SK-N-SH (cell line): ENCODE data around the gene RNF19B. TPM values are rescaled to one million over a fixed set of nuclear protein-coding genes. Genes with fewer than 3 reads are reported as not detected.

ENCODE experiments used
- CTCF ChIA-PET: fragments of 300-600, 350-600 bp; formaldehyde crosslinking; extraction: SDS; loops from one replicate; lab custom pipeline; 2021; lab: Yijun Ruan, JAX
- POLR2A ChIA-PET: fragments of 350-600 bp; sonication (Branson Sonifier 250); formaldehyde crosslinking; extraction: SDS; loops from one replicate; lab custom pipeline; 2020; ENCODE audit warnings: antibody characterized with exemption, inconsistent platforms; lab: Yijun Ruan, JAX
- DNase-seq: peaks from one replicate; pipeline ENCODE4 v3.0.0; 2012
- H2AFZ ChIP-seq: fragments of 200-600 bp; sonication (generic); 2 replicates; pipeline ENCODE4 v1.8.1; 2016; ENCODE audit warnings: antibody characterized with exemption, mild to moderate bottlenecking, low read depth
- H3F3A ChIP-seq: fragments of 200-600 bp; sonication (generic); replicated peaks from 2 replicates; pipeline ENCODE3; 2016; ENCODE audit warnings: antibody characterized with exemption, mild to moderate bottlenecking; ENCODE audit not compliant: insufficient read depth
- H3K27ac ChIP-seq, 2 experiments: fragments of 200-500 bp in 1 of 2; fragments of 200-600 bp in 1 of 2; sonication (Bioruptor generic) in 1 of 2; sonication (generic), shearing (Covaris generic) in 1 of 2; 2 replicates each; pipeline versions ENCODE4 v1.5.1 to v1.6.1; 2014 to 2016; ENCODE audit warnings: low read depth in 2 of 2, inconsistent platforms in 1 of 2, low read length in 1 of 2, mild to moderate bottlenecking in 1 of 2, mixed read lengths in 1 of 2
- H3K27me3 ChIP-seq: fragments of 200-600 bp; sonication (generic), shearing (Covaris generic); 2 replicates; pipeline ENCODE4 v1.6.1; 2016; ENCODE audit warnings: mixed run types; ENCODE audit not compliant: insufficient read depth
- H3K36me3 ChIP-seq, 2 experiments: fragments of 200-500 bp in 1 of 2; fragments of 200-600 bp in 1 of 2; sonication (Bioruptor generic) in 1 of 2; sonication (generic) in 1 of 2; replicated peaks in 1 of 2; 2 replicates each; pipeline versions ENCODE3 to v1.5.1; 2014 to 2016; ENCODE audit warnings: low read length in 1 of 2, mild to moderate bottlenecking in 1 of 2; ENCODE audit not compliant: insufficient read depth in 2 of 2, control insufficient read depth in 1 of 2
- H3K4me1 ChIP-seq, 2 experiments: fragments of 200-500 bp in 1 of 2; fragments of 200-600 bp in 1 of 2; sonication (Bioruptor generic) in 1 of 2; sonication (generic), shearing (Covaris generic) in 1 of 2; 2 replicates each; pipeline versions ENCODE4 v1.5.1 to v1.6.1; 2014 to 2016; ENCODE audit warnings: low read depth in 1 of 2, low read length in 1 of 2, mixed run types in 1 of 2; ENCODE audit not compliant: insufficient read depth in 2 of 2, control insufficient read depth in 1 of 2
- H3K4me2 ChIP-seq: fragments of 200-600 bp; sonication (generic), shearing (Covaris generic); 2 replicates; pipeline ENCODE4 v1.6.1; 2017; ENCODE audit warnings: mixed run types
- H3K4me3 ChIP-seq, 2 experiments: fragments of 200-500 bp in 1 of 2; fragments of 200-600 bp in 1 of 2; sonication (Bioruptor generic) in 1 of 2; sonication (generic), shearing (Covaris generic) in 1 of 2; 2 replicates each; pipeline versions ENCODE4 v1.5.1 to v1.8.1; 2014 to 2016; ENCODE audit warnings: low read depth in 2 of 2, inconsistent platforms in 1 of 2, low read length in 1 of 2, mild to moderate bottlenecking in 1 of 2, mixed read lengths in 1 of 2, moderate library complexity in 1 of 2
- H3K79me2 ChIP-seq: fragments of 200-600 bp; sonication (generic); 2 replicates; pipeline ENCODE4 v1.8.1; 2017; ENCODE audit warnings: mild to moderate bottlenecking; ENCODE audit not compliant: insufficient read depth
- H3K9ac ChIP-seq: fragments of 200-600 bp; sonication (generic); 2 replicates; pipeline ENCODE4 v1.6.1; 2017; ENCODE audit warnings: mixed run types
- H3K9me2 ChIP-seq: fragments of 200-600 bp; sonication (generic); 2 replicates; pipeline ENCODE4 v1.6.1; 2017; ENCODE audit warnings: mixed run types
- H3K9me3 ChIP-seq: fragments of 200-600 bp; sonication (generic); 2 replicates; pipeline ENCODE4 v1.6.1; 2017; ENCODE audit warnings: mixed run types, mild to moderate bottlenecking, moderate library complexity
- H4K20me1 ChIP-seq: fragments of 200-600 bp; sonication (generic); 2 replicates; pipeline ENCODE4 v1.6.1; 2017; ENCODE audit warnings: mild to moderate bottlenecking, mixed run types; ENCODE audit not compliant: insufficient read depth
- CTCF ChIP-seq: fragments of 200-600 bp; sonication (generic); IDR thresholded peaks from 2 replicates; pipeline ENCODE4 v1.6.1; 2017; ENCODE audit warnings: antibody characterized with exemption, mild to moderate bottlenecking, moderate library complexity
- ELF1 ChIP-seq: IDR thresholded peaks from 2 replicates; pipeline ENCODE4 v1.4.0; 2012
- EP300 ChIP-seq, 2 experiments: IDR thresholded peaks; 2 replicates each; pipeline versions ENCODE4 v1.4.0 to v1.6.1; 2012; ENCODE audit warnings: borderline replicate concordance in 1 of 2, low read depth in 1 of 2, low read length in 1 of 2
- MAX ChIP-seq: IDR thresholded peaks from 2 replicates; pipeline ENCODE4 v1.4.0; 2012; ENCODE audit warnings: low read depth
- MXI1 ChIP-seq: IDR thresholded peaks from 2 replicates; pipeline ENCODE4 v1.6.1; 2012; ENCODE audit warnings: mild to moderate bottlenecking, low read depth, low read length, improper control_type of control experiment
- PBX3 ChIP-seq: IDR thresholded peaks from 2 replicates; pipeline ENCODE4; 2012
- RCOR1 ChIP-seq: fragments of 150-350 bp; IDR thresholded peaks from 2 replicates; pipeline ENCODE4 v1.6.1; 2017; ENCODE audit warnings: antibody characterized with exemption, low read length
- SMC3 ChIP-seq: IDR thresholded peaks from 2 replicates; pipeline ENCODE4 v1.6.1; 2012; ENCODE audit warnings: low read depth, low read length, improper control_type of control experiment
- TCF12 ChIP-seq: IDR thresholded peaks from 2 replicates; pipeline ENCODE4 v1.4.0; 2012
- TEAD4 ChIP-seq: IDR thresholded peaks from 2 replicates; pipeline ENCODE4 v1.4.0; 2012; ENCODE audit warnings: mild to moderate bottlenecking, borderline replicate concordance; ENCODE audit not compliant: insufficient read depth
- USF1 ChIP-seq: IDR thresholded peaks from 2 replicates; pipeline ENCODE4 v1.4.0; 2012; ENCODE audit warnings: low read depth, borderline replicate concordance
- USF2 ChIP-seq: fragments of 150-350 bp; IDR thresholded peaks from 2 replicates; pipeline ENCODE4 v1.6.1; 2017; ENCODE audit warnings: antibody characterized with exemption, low read length, low read depth, borderline replicate concordance
- ZBTB33 ChIP-seq: IDR thresholded peaks from 2 replicates; pipeline ENCODE4 v1.4.0; 2012; ENCODE audit warnings: low read depth, borderline replicate concordance
- WGBS: methylation state at CpG from one replicate; pipeline ENCODE4 v1.1.6; 2017; ENCODE audit warnings: low lambda C conversion rate; 5-methylcytosine and 5-hydroxymethylcytosine counted together
- polyA plus RNA-seq, 3 experiments: library from polyadenylated mRNA; depleted of rRNA; stranded (reverse); fragments of >200 nt; gene quantifications; 2 replicates each; pipeline ENCODE4 v1.2.3, GENCODE V29; 2012

The RNF19B gene
- polyA plus RNA-seq, 1 of the 3 experiments (the other 2 are of a cell fraction): 20.1 TPM

- peaks cover 39 to 43% of the 10 kb centered on the region in 2 experiments; a peak in 3 of 4 replicates for H3K4me1 ChIP-seq
- H3K27me3 ChIP-seq: no peaks in the 10 kb centered on the region
- no peak for DNase-seq
- no peaks in the 10 kb centered on the region for H3K79me2 ChIP-seq
- TF ChIP-seq ZBTB33: no peak
- TF ChIP-seq MXI1: no peak
- no peak for TF ChIP-seq EP300 (IDR thresholded peaks at IDR 0.05; ENCODE audit: borderline replicate concordance in 1 of 2, low read depth in 1 of 2, low read length in 1 of 2)
- no peak for TF ChIP-seq MAX
- no peak for TF ChIP-seq ELF1
- no peak for TF ChIP-seq USF2
- TF ChIP-seq SMC3: no peak
- TF ChIP-seq USF1: no peak
- no peak for TF ChIP-seq TEAD4
- H3K9me3 ChIP-seq: no peaks in the 10 kb centered on the region
- peaks cover 17% of the 10 kb centered on the region for H3F3A ChIP-seq
- CTCF ChIA-PET: interaction anchor here (0.7 to 1.1 kb wide), 2 partner anchors 13 to 21 kb away, joined by 3 read pairs; no protein-coding TSS in a partner anchor
- no peak overlapping the region for H3K9ac ChIP-seq
- H3K4me3 ChIP-seq: no peak overlapping the region
- no peaks in the 10 kb centered on the region for H3K36me3 ChIP-seq
- POLR2A ChIA-PET: no interaction called here
- WGBS: 96% methylated on average over 4 of the region's 4 CpGs
- H3K4me2 ChIP-seq: no peak overlapping the region
- H3K27ac ChIP-seq: no peak overlapping the region
- H3K9me2 ChIP-seq: no peaks in the 10 kb centered on the region
- no peak overlapping the region for H2AFZ ChIP-seq
- H4K20me1 ChIP-seq: no peaks in the 10 kb centered on the region; the same call in 1 of the 2 replicates
Observed at GRCh38 chr1:33002006-33002405, 37.4 kb upstream of the RNF19B start.

GRCh38 chr1:33001282-33001681, 36.7 kb upstream of the RNF19B start:
- Histone ChIP-seq H3K4me3 (no peak overlapping the region), H4K20me1 (no peaks in the 10 kb centered on the region; the same call in 1 of the 2 replicates), H3K27me3 (no peaks in the 10 kb centered on the region), H2AFZ (no peak overlapping the region), H3K27ac (no peak overlapping the region), H3K9me3 (no peaks in the 10 kb centered on the region), H3K9me2 (no peaks in the 10 kb centered on the region), H3K4me1 (peaks cover 32 to 39% of the 10 kb centered on the region in 2 experiments; a peak in 3 of 4 replicates), H3K36me3 (no peaks in the 10 kb centered on the region), H3K4me2 (no peak overlapping the region), H3K79me2 (no peaks in the 10 kb centered on the region), H3F3A (peaks cover 21% of the 10 kb centered on the region), H3K9ac (no peak overlapping the region)
- ChIA-PET POLR2A (no interaction called here), CTCF (interaction anchor here (1.1 to 1.4 kb wide), 3 partner anchors 21 to 70 kb away, joined by 3 read pairs; no protein-coding TSS in a partner anchor)
- TF ChIP-seq CTCF: peak; percentile 32; the same call in 1 of the 2 replicates
- TF ChIP-seq RCOR1: no peak
- TF ChIP-seq TCF12: no peak
- TF ChIP-seq EP300 (IDR thresholded peaks at IDR 0.05; ENCODE audit: borderline replicate concordance in 1 of 2, low read depth in 1 of 2, low read length in 1 of 2): no peak
- no peak for TF ChIP-seq PBX3
- 96% methylated on average over 2 of the region's 2 CpGs for WGBS
- no peak for DNase-seq
